Lower lobe of right lung (tissue), 2 donors: Measurements from ENCODE around the gene IGFL3. TPM values are rescaled to one million over a fixed set of nuclear protein-coding genes. Genes with fewer than 3 reads are reported as not detected.

ENCODE experiments used
- ATAC-seq, 2 donors: fragments of 200-7000 bp; cut with Tn5 transposase; one replicate each; pipeline ENCODE4 v1.9.1; 2020 to 2022; ENCODE audit warnings: mild to moderate bottlenecking in 2 of 2, moderate library complexity in 2 of 2
- DNase-seq: peaks from one replicate; pipeline ENCODE4 v3.0.0-alpha.2; 2020
- H3K27ac ChIP-seq: fragments of 200-600 bp; one replicate; pipeline ENCODE4 v1.8.0; 2022
- H3K27me3 ChIP-seq: fragments of 200-600 bp; one replicate; pipeline ENCODE4 v1.8.0; 2022; ENCODE audit warnings: low read depth
- H3K36me3 ChIP-seq: fragments of 200-600 bp; one replicate; pipeline ENCODE4 v1.8.0; 2022; ENCODE audit warnings: mild to moderate bottlenecking
- H3K4me1 ChIP-seq: fragments of 200-600 bp; one replicate; pipeline ENCODE4 v1.8.0; 2022
- H3K4me3 ChIP-seq: fragments of 200-600 bp; one replicate; pipeline ENCODE4 v1.8.0; 2022; ENCODE audit warnings: mild to moderate bottlenecking
- H3K9me3 ChIP-seq: fragments of 200-600 bp; one replicate; pipeline ENCODE4 v1.8.0; 2022
- intact Hi-C: fragments of 100-400 bp; cut with DNase I; formaldehyde crosslinking; loops from one replicate; pipeline ENCODE4 v1.11.0; 2022
- total RNA-seq: library from RNA; stranded (reverse); fragmentation: NEBNext Ultra II Directional; extraction: Animal tissue kit (Norgen Biotek cat#: 25700); gene quantifications from one replicate; pipeline ENCODE4 v1.2.1, GENCODE V29; 2021
- TF ChIP-seq, protein P1 (sequence below): fragments of 200-600 bp; IDR thresholded peaks from one replicate; pipeline ENCODE4 v1.8.0; 2022; ENCODE audit warnings: antibody characterized with exemption, mild to moderate bottlenecking
- donor health status: DM: no; HTN: yes; CAD: no; lungs with severe emphysema.

The IGFL3 gene
- total RNA-seq, 1 donor from 2014 or later, result not detected

- DNase-seq (no peak), ATAC-seq (no peak)
- Histone ChIP-seq H3K27me3 (peaks cover 27% of the 10 kb centered on the region), H3K4me3 (no peak overlapping the region), H3K9me3 (no peaks in the 10 kb centered on the region), H3K36me3 (no peaks in the 10 kb centered on the region), H3K27ac (no peak overlapping the region), H3K4me1 (no peaks in the 10 kb centered on the region)
- intact Hi-C loops, result no loop called here
- TF ChIP-seq, protein P1, sequence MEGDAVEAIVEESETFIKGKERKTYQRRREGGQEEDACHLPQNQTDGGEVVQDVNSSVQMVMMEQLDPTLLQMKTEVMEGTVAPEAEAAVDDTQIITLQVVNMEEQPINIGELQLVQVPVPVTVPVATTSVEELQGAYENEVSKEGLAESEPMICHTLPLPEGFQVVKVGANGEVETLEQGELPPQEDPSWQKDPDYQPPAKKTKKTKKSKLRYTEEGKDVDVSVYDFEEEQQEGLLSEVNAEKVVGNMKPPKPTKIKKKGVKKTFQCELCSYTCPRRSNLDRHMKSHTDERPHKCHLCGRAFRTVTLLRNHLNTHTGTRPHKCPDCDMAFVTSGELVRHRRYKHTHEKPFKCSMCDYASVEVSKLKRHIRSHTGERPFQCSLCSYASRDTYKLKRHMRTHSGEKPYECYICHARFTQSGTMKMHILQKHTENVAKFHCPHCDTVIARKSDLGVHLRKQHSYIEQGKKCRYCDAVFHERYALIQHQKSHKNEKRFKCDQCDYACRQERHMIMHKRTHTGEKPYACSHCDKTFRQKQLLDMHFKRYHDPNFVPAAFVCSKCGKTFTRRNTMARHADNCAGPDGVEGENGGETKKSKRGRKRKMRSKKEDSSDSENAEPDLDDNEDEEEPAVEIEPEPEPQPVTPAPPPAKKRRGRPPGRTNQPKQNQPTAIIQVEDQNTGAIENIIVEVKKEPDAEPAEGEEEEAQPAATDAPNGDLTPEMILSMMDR, result no peak
These were observed 35.1 kb upstream of the IGFL3 start for GRCh38 chr19:46159418-46160232.

DNA sequence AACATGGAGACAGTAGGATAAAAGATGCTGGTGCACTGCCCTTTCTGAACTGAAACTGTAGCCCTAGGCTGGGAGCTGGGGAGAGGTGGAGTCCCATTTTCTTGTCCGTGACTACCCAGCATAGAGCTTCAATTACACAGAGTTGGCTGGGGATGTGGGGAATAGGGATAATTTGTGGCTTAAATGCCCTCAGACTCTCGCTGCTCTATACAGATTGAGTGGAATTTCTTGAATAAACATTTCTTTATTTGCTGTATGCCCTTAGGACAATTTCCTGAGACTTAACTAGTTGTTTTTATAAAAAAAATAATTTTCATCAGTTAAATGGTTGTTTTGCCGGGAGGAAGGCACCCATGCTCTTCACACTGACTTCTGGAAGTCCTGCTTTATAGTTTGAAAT, 30.7 kb upstream of the IGFL3 start:
- DNase-seq (no peak), ATAC-seq (no peak)
- intact Hi-C loops, result no loop called here
- H3K9me3 ChIP-seq, result no peaks in the 10 kb centered on the region
- TF ChIP-seq, protein P1, result no peak
- H3K4me1 ChIP-seq, result no peaks in the 10 kb centered on the region
- no peaks in the 10 kb centered on the region for H3K36me3 ChIP-seq
- peaks cover 48% of the 10 kb centered on the region for H3K27me3 ChIP-seq
- no peak overlapping the region for H3K4me3 ChIP-seq
- no peak overlapping the region for H3K27ac ChIP-seq

DNA sequence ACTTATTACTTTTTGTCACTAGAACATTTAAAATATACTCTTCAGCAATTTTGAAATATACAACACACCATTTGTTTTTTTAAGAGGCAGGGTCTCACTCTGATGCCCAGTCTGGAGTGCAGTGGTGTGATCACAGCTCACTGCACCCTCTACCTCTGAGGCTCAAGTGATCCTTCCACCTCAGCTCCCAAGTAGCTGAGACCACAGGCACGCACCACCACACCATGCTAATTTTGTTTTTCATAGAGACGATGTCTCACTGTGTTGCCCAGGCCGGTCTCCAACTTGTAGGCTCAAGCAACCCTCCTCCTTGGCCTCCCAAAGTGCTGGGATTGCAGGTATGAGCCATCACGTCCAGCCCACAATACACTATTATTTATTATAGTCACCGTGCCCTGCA, 26.1 kb upstream of the IGFL3 start:
- DNase-seq, result no peak
- no peak for ATAC-seq
- Histone ChIP-seq H3K27ac (no peak overlapping the region), H3K4me1 (peaks cover 5% of the 10 kb centered on the region), H3K4me3 (no peak overlapping the region), H3K36me3 (no peaks in the 10 kb centered on the region), H3K27me3 (peaks cover 25% of the 10 kb centered on the region), H3K9me3 (no peaks in the 10 kb centered on the region)
- intact Hi-C loops, result no loop called here
- TF ChIP-seq, protein P1, result no peak

GRCh38 chr19:46147791-46148288, 23.4 kb upstream of the IGFL3 start, which contains the start of gene IGFL2:
Gene IGFL2 (plus strand): TSS chr19:46148238. CDS start chr19:46148279, 41 bp downstream.
- no peaks in the 10 kb centered on the region for H3K9me3 ChIP-seq
- TF ChIP-seq, protein P1, result no peak
- no peaks in the 10 kb centered on the region for H3K36me3 ChIP-seq
- H3K27me3 ChIP-seq, result peaks cover 20% of the 10 kb centered on the region
- peaks cover 5% of the 10 kb centered on the region for H3K4me1 ChIP-seq
- ATAC-seq (peak in 1 of 2 donors; percentile 19), DNase-seq (no peak)
- no peak within 1 kb of the TSS for H3K27ac ChIP-seq
- no peak within 1 kb of the TSS for H3K4me3 ChIP-seq
- intact Hi-C loops, result no loop called here

- TF ChIP-seq, protein P1, result no peak
- intact Hi-C loops, result no loop called here
These were observed 22.8 kb upstream of the IGFL3 start for GRCh38 chr19:46147166-46147740.

More at GRCh38 chr19:46147166-46147740, 22.8 kb upstream of the IGFL3 start:
- no peak overlapping the region for H3K4me3 ChIP-seq
- H3K4me1 ChIP-seq, result peaks cover 5% of the 10 kb centered on the region
- ATAC-seq (no peak), DNase-seq (no peak)
- H3K27me3 ChIP-seq, result peaks cover 15% of the 10 kb centered on the region
- no peaks in the 10 kb centered on the region for H3K9me3 ChIP-seq
- H3K27ac ChIP-seq, result no peak overlapping the region
- no peaks in the 10 kb centered on the region for H3K36me3 ChIP-seq
